ENCODE results near the gene DDX17.

DNA sequence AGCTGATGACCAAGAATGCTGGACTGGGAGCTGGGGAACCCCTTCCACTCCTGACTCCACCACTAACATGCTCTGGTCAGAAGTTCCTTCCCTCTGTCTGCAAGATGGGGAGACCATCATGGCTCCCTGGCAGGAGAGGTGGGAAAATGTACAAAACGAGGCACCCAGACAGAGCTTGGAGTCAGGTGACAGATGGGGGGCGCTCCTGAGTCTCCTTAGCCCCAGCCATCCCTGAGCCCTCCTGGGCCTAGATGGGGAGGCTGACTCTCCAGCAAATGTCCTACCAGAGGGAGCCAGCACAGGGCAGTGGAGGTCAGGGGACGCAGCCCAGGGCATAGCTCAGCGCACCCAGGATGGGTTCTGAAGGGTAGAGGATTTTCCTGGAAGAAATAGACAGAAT, 71.1 kb downstream of the DDX17 start:
- TF ChIP-seq, protein P1, sequence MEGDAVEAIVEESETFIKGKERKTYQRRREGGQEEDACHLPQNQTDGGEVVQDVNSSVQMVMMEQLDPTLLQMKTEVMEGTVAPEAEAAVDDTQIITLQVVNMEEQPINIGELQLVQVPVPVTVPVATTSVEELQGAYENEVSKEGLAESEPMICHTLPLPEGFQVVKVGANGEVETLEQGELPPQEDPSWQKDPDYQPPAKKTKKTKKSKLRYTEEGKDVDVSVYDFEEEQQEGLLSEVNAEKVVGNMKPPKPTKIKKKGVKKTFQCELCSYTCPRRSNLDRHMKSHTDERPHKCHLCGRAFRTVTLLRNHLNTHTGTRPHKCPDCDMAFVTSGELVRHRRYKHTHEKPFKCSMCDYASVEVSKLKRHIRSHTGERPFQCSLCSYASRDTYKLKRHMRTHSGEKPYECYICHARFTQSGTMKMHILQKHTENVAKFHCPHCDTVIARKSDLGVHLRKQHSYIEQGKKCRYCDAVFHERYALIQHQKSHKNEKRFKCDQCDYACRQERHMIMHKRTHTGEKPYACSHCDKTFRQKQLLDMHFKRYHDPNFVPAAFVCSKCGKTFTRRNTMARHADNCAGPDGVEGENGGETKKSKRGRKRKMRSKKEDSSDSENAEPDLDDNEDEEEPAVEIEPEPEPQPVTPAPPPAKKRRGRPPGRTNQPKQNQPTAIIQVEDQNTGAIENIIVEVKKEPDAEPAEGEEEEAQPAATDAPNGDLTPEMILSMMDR (IDR thresholded peaks at IDR 0.05 in 2 of 3, conservative IDR thresholded peaks at IDR 0.05 in 1 of 3; ENCODE audit: control insufficient read depth in 2 of 3, extremely low read depth in 1 of 3, insufficient read depth in 1 of 3, low read depth in 3 of 3, low read length in 3 of 3): no peak
- TF ChIP-seq, protein P2, sequence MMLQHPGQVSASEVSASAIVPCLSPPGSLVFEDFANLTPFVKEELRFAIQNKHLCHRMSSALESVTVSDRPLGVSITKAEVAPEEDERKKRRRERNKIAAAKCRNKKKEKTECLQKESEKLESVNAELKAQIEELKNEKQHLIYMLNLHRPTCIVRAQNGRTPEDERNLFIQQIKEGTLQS (IDR thresholded peaks at IDR 0.05; ENCODE audit: borderline replicate concordance, extremely low read depth, low read depth, low read length): no peak
- TF ChIP-seq SREBF1 (IDR thresholded peaks at IDR 0.05; ENCODE audit: low read length): no peak
- no peak for TF ChIP-seq POLR2A (IDR thresholded peaks at IDR 0.05; ENCODE audit: low read depth, low read length)
- TF ChIP-seq, protein P3, sequence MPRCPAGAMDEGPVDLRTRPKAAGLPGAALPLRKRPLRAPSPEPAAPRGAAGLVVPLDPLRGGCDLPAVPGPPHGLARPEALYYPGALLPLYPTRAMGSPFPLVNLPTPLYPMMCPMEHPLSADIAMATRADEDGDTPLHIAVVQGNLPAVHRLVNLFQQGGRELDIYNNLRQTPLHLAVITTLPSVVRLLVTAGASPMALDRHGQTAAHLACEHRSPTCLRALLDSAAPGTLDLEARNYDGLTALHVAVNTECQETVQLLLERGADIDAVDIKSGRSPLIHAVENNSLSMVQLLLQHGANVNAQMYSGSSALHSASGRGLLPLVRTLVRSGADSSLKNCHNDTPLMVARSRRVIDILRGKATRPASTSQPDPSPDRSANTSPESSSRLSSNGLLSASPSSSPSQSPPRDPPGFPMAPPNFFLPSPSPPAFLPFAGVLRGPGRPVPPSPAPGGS (IDR thresholded peaks at IDR 0.05; ENCODE audit: borderline replicate concordance, insufficient read depth, low read depth, low read length, poor library complexity, severe bottlenecking): no peak
- TF ChIP-seq, protein P4, sequence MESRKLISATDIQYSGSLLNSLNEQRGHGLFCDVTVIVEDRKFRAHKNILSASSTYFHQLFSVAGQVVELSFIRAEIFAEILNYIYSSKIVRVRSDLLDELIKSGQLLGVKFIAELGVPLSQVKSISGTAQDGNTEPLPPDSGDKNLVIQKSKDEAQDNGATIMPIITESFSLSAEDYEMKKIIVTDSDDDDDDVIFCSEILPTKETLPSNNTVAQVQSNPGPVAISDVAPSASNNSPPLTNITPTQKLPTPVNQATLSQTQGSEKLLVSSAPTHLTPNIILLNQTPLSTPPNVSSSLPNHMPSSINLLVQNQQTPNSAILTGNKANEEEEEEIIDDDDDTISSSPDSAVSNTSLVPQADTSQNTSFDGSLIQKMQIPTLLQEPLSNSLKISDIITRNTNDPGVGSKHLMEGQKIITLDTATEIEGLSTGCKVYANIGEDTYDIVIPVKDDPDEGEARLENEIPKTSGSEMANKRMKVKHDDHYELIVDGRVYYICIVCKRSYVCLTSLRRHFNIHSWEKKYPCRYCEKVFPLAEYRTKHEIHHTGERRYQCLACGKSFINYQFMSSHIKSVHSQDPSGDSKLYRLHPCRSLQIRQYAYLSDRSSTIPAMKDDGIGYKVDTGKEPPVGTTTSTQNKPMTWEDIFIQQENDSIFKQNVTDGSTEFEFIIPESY (IDR thresholded peaks at IDR 0.05): no peak
- TF ChIP-seq HDGF (IDR thresholded peaks at IDR 0.05): no peak
- TF ChIP-seq TARDBP (IDR thresholded peaks at IDR 0.05; ENCODE audit: borderline replicate concordance): no peak
- TF ChIP-seq, protein P5, sequence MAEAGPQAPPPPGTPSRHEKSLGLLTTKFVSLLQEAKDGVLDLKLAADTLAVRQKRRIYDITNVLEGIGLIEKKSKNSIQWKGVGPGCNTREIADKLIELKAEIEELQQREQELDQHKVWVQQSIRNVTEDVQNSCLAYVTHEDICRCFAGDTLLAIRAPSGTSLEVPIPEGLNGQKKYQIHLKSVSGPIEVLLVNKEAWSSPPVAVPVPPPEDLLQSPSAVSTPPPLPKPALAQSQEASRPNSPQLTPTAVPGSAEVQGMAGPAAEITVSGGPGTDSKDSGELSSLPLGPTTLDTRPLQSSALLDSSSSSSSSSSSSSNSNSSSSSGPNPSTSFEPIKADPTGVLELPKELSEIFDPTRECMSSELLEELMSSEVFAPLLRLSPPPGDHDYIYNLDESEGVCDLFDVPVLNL (IDR thresholded peaks at IDR 0.05; ENCODE audit: low read depth, low read length): no peak
